HepG2 (cell line): ENCODE data around the gene MEIOB.

Experiments
- AHR ChIP-seq: IDR thresholded peaks from 2 replicates; pipeline ENCODE4 v1.6.1; 2018; ENCODE audit warnings: missing genetic modification reagents, missing compliant biosample characterization
- HNRNPL ChIP-seq: fragments of 200-400 bp; formaldehyde crosslinking; IDR thresholded peaks from 2 replicates; pipeline ENCODE4 v1.6.1; 2017; ENCODE audit warnings: mild to moderate bottlenecking, low read depth, low read length
- LCORL ChIP-seq, 2 experiments: fragments of 450-650 bp in 1 of 2; sonication (generic) in 1 of 2; formaldehyde crosslinking in 1 of 2; IDR thresholded peaks; 2 replicates each; pipeline versions ENCODE4 v1.5.0 to v1.6.1; 2017 to 2020; ENCODE audit warnings: antibody characterized with exemption in 1 of 2, missing genetic modification reagents in 1 of 2
- PBX3 ChIP-seq: sonication (generic); formaldehyde crosslinking; IDR thresholded peaks from 2 replicates; pipeline ENCODE4 v1.8.1; 2023; ENCODE audit warnings: missing genetic modification reagents, inconsistent platforms, borderline replicate concordance
- PREB ChIP-seq: sonication (generic); formaldehyde crosslinking; IDR thresholded peaks from 2 replicates; pipeline ENCODE4 v1.4.0; 2020; ENCODE audit warnings: missing genetic modification reagents
- TCF7 ChIP-seq: sonication (generic); IDR thresholded peaks from 2 replicates; pipeline ENCODE4 v1.6.1; 2016; ENCODE audit warnings: antibody characterized with exemption, low read depth
- ZSCAN29 ChIP-seq: sonication (generic); formaldehyde crosslinking; conservative IDR thresholded peaks from 2 replicates; pipeline ENCODE4 v1.4.0; 2020; ENCODE audit warnings: mild to moderate bottlenecking, missing genetic modification reagents

- TF ChIP-seq TCF7 = no peak
- TF ChIP-seq AHR = no peak
- TF ChIP-seq LCORL (IDR thresholded peaks at IDR 0.05) = no peak
- TF ChIP-seq LCORL (CRISPR knock-in tag; IDR thresholded peaks at IDR 0.05) = no peak
- TF ChIP-seq ZSCAN29 (CRISPR knock-in tag) = no peak
- TF ChIP-seq PBX3 (CRISPR knock-in tag) = no peak
- no peak for TF ChIP-seq HNRNPL
- TF ChIP-seq PREB (CRISPR knock-in tag) = no peak
Measured at GRCh38 chr16:1785846-1786170, 86.2 kb downstream of the MEIOB start.
